Activated T-helper 2 cell treated with anti-CD3 and anti-CD28 coated beads, Interferon-gamma antibody, Interleukin-2, Interleukin-4, amounts not matched to agents 10 μg/mL and 5 μg/mL and 100 μg/mL, durations not matched to agents 14 hours and 24 hours and 36 hours (primary cell): ENCODE results near the gene RUNX3. TPM values are rescaled to one million over a fixed set of nuclear protein-coding genes. Genes with fewer than 3 reads are reported as not detected.

ENCODE experiments used
- DNase-seq: peaks from one replicate; pipeline ENCODE4 v3.0.0; 2021; ENCODE audit warnings: low spot score
- H3K27ac Mint-ChIP-seq: one replicate; pipeline ENCODE4 v1.8.0; 2021; ENCODE audit warnings: mixed read lengths
- H3K27me3 Mint-ChIP-seq: one replicate; pipeline ENCODE4 v1.8.0; 2021; ENCODE audit warnings: low read depth, mixed read lengths
- H3K36me3 Mint-ChIP-seq: one replicate; pipeline ENCODE4 v1.8.0; 2021; ENCODE audit warnings: low read depth, mixed read lengths
- H3K4me1 Mint-ChIP-seq: one replicate; pipeline ENCODE4 v1.8.0; 2021; ENCODE audit warnings: low read depth, mixed read lengths
- H3K4me3 Mint-ChIP-seq: one replicate; pipeline ENCODE4 v1.8.0; 2021; ENCODE audit warnings: low read depth, mild to moderate bottlenecking, moderate library complexity, mixed read lengths
- H3K9me3 Mint-ChIP-seq: one replicate; pipeline ENCODE4 v1.8.0; 2021; ENCODE audit warnings: mixed read lengths
- intact Hi-C: fragments of 100-400 bp; cut with micrococcal nuclease; formaldehyde crosslinking; loops from one replicate; pipeline ENCODE4 v1.15.1; 2023
- total RNA-seq: library from RNA; stranded (reverse); gene quantifications from 2 replicates; pipeline ENCODE4 v1.2.3, GENCODE V29; 2022

RUNX3 gene
- total RNA-seq, 1 donor from 2014 or later: 129 TPM

GRCh38 chr1:24865168-24865567, 64.9 kb downstream of the RUNX3 start:
- no peak for DNase-seq
- Mint-ChIP-seq H3K27ac (no peak overlapping the region), H3K36me3 (no peaks in the 10 kb centered on the region), H3K9me3 (no peaks in the 10 kb centered on the region), H3K4me3 (no peak overlapping the region), H3K4me1 (no peaks in the 10 kb centered on the region), H3K27me3 (peaks cover 4% of the 10 kb centered on the region)
- intact Hi-C loops: no loop called here

DNA sequence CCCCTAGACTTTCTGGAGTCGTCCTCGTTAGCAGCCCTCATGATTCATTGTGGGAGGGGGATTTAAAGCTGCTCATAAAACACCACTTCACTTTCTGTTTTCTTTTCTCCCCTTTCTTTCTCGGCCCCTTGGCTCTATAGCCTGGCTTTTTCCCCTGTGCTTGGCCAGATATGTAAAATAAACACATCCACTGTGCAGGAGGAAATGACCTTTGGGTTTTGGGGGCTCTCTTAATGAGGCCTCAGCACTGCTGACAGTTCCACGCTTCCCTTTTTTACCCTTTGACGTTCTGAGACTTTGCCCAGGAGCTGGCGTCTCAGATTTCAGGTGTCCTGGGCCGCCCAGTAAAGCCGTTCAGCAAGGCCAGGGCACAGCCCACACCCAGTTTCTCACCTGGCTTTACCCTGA, 65.7 kb downstream of the RUNX3 start:
- H3K36me3 Mint-ChIP-seq: no peaks in the 10 kb centered on the region
- H3K4me3 Mint-ChIP-seq: no peak overlapping the region
- no peak overlapping the region for H3K27ac Mint-ChIP-seq
- DNase-seq: no peak
- intact Hi-C loops: no loop called here
- H3K9me3 Mint-ChIP-seq: no peaks in the 10 kb centered on the region
- no peaks in the 10 kb centered on the region for H3K4me1 Mint-ChIP-seq
- H3K27me3 Mint-ChIP-seq: peaks cover 4% of the 10 kb centered on the region

GRCh38 chr1:24862775-24863483, 67.1 kb downstream of the RUNX3 start:
- no peaks in the 10 kb centered on the region for H3K9me3 Mint-ChIP-seq
- H3K27ac Mint-ChIP-seq: no peak overlapping the region
- H3K4me3 Mint-ChIP-seq: no peak overlapping the region
- peaks cover 5% of the 10 kb centered on the region for H3K27me3 Mint-ChIP-seq
- no peaks in the 10 kb centered on the region for H3K4me1 Mint-ChIP-seq
- no peak for DNase-seq
- intact Hi-C loops: no loop called here
- H3K36me3 Mint-ChIP-seq: no peaks in the 10 kb centered on the region

- H3K36me3 Mint-ChIP-seq: no peaks in the 10 kb centered on the region
- H3K27me3 Mint-ChIP-seq: peaks cover 10% of the 10 kb centered on the region
- no peaks in the 10 kb centered on the region for H3K9me3 Mint-ChIP-seq
- no peak overlapping the region for H3K27ac Mint-ChIP-seq
- H3K4me1 Mint-ChIP-seq: no peaks in the 10 kb centered on the region
- intact Hi-C loops: no loop called here
- no peak overlapping the region for H3K4me3 Mint-ChIP-seq
- DNase-seq: no peak
Measured at GRCh38 chr1:24861821-24862727, 68.0 kb downstream of the RUNX3 start.

DNA sequence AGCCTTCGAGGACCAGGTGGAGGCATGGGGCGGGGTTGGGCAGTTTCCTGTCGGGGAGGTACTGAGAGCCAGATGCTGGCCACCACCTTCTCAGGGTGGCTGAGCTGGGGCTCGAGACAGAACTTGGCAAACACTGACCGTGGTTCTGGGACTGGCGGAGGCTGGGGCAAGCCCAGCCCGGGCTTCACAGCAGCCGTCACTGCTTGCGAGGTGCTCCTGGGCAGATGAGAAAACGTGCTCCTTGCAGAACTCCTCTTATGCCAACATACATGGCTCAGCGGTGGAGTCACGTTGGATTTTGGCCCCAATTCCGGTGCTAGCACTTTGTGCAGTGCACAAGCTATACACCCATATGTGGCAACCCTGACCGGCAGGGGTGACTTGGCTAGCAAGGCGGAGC, 69.2 kb downstream of the RUNX3 start:
- Mint-ChIP-seq H3K27me3 (peaks cover 10% of the 10 kb centered on the region), H3K4me3 (no peak overlapping the region), H3K4me1 (no peaks in the 10 kb centered on the region), H3K36me3 (no peaks in the 10 kb centered on the region), H3K9me3 (no peaks in the 10 kb centered on the region), H3K27ac (no peak overlapping the region)
- intact Hi-C loops: no loop called here
- DNase-seq: no peak

DNA sequence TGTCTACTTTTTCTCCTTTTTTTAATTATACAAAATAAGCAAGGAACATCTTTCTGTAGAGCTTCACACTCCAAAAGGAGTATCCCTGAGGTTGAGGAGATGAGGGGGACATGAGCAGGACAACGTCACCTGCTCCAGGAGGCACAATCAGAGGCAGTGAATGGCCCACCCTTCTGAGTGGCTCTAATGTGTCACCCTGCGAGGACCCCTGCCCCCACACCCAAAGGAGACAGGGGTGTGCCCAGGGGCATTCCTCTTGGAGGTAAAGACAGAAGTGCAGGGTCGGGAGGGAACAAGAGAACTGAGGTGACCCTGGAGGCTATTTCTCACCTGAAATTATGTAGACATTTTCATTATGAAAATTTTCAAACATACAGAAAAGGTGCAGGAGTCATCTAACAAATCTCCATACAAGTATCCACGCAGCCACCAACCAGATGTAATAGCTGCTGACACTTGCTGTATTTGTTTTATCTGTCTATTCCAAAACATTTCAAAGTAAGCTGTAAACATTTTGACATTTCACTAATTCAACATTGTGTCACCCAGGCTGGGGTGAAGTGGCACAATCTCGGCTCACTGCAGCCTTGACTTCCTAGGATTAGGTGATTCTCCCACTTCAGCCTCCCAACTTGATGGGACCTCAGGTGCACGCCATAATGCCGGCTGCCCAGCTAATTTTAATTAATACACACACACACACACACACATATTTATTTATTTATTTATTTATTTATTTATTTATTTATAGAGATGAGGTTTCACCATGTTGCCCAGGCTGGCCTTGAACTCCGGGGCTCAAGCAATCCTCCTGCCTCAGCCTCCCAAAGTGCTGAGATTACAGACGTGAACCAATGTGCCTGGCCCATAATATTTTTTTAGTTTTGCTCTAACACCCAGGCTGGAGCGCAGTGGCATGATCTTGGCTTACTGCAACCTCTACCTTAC, 70.7 kb downstream of the RUNX3 start:
- intact Hi-C loops: no loop called here
- Mint-ChIP-seq H3K9me3 (no peaks in the 10 kb centered on the region), H3K27me3 (peaks cover 13% of the 10 kb centered on the region), H3K4me1 (no peaks in the 10 kb centered on the region), H3K4me3 (no peak overlapping the region), H3K36me3 (no peaks in the 10 kb centered on the region), H3K27ac (no peak overlapping the region)
- DNase-seq: no peak

DNA sequence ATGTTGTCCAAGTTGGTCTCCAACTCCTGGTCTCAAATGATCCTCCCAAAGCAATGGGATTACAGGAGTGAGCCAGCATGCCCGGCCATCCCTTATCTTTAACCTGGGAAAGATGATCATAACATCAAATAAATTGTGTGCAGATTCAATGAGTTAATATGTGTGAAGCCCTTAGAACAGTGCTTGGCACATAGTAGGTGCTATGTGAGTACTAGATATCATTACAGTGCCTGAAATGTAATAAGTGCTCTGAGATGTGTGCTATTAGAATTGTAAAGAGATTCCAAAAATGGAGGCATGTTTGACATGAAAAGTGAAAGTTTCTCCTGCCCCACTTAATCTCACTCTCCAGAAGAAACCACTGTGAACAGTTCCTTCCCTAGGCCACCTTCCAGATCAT, 71.8 kb downstream of the RUNX3 start:
- H3K36me3 Mint-ChIP-seq: no peaks in the 10 kb centered on the region
- H3K4me3 Mint-ChIP-seq: no peak overlapping the region
- peaks cover 18% of the 10 kb centered on the region for H3K27me3 Mint-ChIP-seq
- DNase-seq: no peak
- H3K9me3 Mint-ChIP-seq: no peaks in the 10 kb centered on the region
- intact Hi-C loops: no loop called here
- no peak overlapping the region for H3K27ac Mint-ChIP-seq
- no peaks in the 10 kb centered on the region for H3K4me1 Mint-ChIP-seq

- no peak overlapping the region for H3K27ac Mint-ChIP-seq
- H3K9me3 Mint-ChIP-seq: no peaks in the 10 kb centered on the region
- H3K4me1 Mint-ChIP-seq: no peaks in the 10 kb centered on the region
- H3K36me3 Mint-ChIP-seq: no peaks in the 10 kb centered on the region
- peaks cover 25% of the 10 kb centered on the region for H3K27me3 Mint-ChIP-seq
- no peak for DNase-seq
- intact Hi-C loops: no loop called here
- no peak overlapping the region for H3K4me3 Mint-ChIP-seq
Measured at GRCh38 chr1:24857507-24858133, 72.5 kb downstream of the RUNX3 start.

- no peaks in the 10 kb centered on the region for H3K4me1 Mint-ChIP-seq
- no peak overlapping the region for H3K4me3 Mint-ChIP-seq
- no peaks in the 10 kb centered on the region for H3K9me3 Mint-ChIP-seq
- no peaks in the 10 kb centered on the region for H3K36me3 Mint-ChIP-seq
- DNase-seq: no peak
- H3K27me3 Mint-ChIP-seq: peaks cover 30% of the 10 kb centered on the region
- intact Hi-C loops: no loop called here
- H3K27ac Mint-ChIP-seq: no peak overlapping the region
Measured at GRCh38 chr1:24856787-24857506, 73.1 kb downstream of the RUNX3 start.

GRCh38 chr1:24855474-24855873, 74.6 kb downstream of the RUNX3 start:
- Mint-ChIP-seq H3K36me3 (no peaks in the 10 kb centered on the region), H3K27ac (no peak overlapping the region), H3K27me3 (peaks cover 40% of the 10 kb centered on the region), H3K4me3 (no peak overlapping the region), H3K9me3 (no peaks in the 10 kb centered on the region), H3K4me1 (no peaks in the 10 kb centered on the region)
- intact Hi-C loops: no loop called here
- DNase-seq: no peak

GRCh38 chr1:24853649-24854048, 76.4 kb downstream of the RUNX3 start:
- Mint-ChIP-seq H3K4me1 (peaks cover 11% of the 10 kb centered on the region), H3K9me3 (no peaks in the 10 kb centered on the region), H3K4me3 (no peak overlapping the region), H3K36me3 (no peaks in the 10 kb centered on the region), H3K27me3 (peaks cover 48% of the 10 kb centered on the region), H3K27ac (no peak overlapping the region)
- DNase-seq: no peak
- intact Hi-C loops: no loop called here
